Measurements from ENCODE around the gene PPM1E.
"Not testable (repeated sequence)": the region's sequence is repeated elsewhere in the genome, so short reads cannot be mapped to it uniquely, and the experiment has no call there.

The PPM1E gene

DNA sequence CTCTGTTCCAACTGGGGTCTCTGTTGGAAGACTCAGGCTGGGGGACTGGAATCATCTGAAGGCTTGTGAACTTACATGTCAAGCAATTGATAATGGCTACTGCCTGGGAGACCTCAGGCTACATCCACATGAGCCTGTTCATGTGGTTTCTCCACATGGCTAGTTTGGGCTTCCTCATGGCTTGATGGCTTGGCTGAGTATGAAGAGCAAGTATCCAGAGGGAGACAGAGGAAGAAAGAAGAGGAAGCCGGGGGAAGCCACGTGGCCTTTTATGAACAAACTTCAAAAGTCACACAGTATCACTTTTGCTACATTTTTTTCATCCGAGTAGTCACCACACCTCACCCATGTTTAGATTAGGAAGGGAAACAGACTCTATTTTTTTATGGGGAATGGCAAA is 192.2 kb downstream of the PPM1E start:
- DNase-seq (ENCODE audit: low read depth), result no peak

DNA sequence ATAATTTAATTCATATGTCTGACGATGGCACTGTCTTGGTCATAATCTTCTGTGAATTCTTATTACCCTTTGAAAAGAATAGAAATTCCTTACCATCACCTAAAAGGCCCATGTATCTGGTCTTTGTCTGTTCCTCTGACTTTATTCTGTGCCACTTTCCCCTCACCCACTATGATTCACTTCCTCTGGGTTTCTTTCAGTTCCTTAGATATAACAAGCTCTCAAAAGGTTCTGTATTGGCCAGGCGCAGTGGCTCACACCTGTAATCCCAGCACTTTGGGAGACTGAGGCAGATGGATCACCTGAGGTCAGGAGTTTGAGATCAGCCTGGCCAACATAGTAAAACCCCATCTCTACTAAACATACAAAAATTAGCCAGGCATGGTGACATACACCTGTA is 198.7 kb downstream of the PPM1E start:
- not testable (repeated sequence) for DNase-seq (ENCODE audit: low read depth)

DNA sequence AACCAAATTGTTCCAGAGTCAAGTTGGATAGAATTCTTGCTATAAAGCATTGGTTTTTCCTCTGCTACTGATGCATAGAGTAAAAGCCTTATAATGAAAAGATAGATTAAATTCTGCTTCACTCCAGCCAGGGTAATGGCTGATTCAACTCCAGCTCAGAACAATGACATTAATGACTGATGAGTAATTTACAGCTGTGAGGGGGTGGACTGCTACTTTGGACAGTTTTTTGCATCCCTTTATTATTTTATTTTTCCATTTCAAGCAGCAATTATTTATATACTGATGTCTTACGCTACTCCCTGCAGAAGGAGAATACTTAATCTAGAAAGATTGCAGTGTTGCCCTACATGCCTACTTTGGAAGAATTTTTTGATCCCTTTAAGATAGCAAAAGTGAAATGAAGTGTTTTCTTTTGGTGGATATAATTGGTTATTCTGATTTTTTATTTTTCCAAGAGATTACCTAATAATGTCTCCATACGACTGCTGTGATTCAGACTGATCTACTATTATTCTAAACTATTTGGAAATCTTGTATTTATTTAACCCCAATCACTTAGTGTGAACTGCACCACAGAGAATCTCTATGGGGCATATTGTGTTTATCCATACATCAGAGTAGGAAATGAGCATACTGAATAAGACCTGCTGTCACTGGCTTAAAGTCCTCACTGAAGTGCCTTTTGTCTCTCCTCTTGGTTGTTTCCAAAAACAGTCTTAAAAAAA is 201.5 kb downstream of the PPM1E start:
- DNase-seq (ENCODE audit: low read depth), result no peak

DNA sequence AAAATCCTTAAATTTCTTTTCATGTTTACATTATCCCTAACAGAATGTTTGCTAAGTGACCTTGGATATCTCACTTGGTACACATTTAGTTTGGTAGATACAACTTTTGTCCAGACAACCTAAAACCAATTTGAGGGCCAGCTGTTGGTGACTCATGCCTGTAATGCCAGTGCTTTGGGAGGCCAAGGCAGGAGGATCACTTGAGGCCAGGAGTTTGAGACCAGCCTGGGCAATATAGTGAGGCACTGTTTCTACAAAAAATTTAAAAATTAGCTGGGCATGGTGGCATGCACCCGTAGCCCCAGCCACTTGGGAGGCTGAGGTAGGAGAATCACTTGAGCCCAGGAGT is 202.0 kb downstream of the PPM1E start:
- not testable (repeated sequence) for DNase-seq (ENCODE audit: low read depth)

DNA sequence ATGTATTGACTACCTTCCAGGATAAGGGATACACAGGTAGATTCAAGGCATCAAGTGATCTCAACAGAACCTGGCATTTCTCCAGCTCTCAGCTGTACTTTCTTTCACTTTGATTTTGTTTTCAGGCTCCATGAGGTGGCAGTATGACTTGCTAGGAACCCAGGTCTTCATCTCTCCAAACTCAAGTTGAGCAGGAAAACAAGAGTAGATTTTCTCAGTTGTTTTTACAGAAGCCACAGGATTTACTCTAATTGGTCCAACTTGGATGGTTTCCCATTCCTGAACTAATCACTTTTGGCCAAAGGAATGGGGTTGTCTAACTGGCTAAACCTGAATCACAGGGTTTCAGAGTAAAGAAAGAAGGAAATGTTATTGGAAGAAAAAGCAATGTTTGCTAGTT is 204.4 kb downstream of the PPM1E start:
- DNase-seq (ENCODE audit: low read depth), result peak; percentile 26

- no peak for DNase-seq (ENCODE audit: low read depth)
Measured at GRCh38 chr17:58965221-58965620, 209.6 kb downstream of the PPM1E start.

- no peak for DNase-seq (ENCODE audit: low read depth)
Measured at GRCh38 chr17:58966208-58966607, 210.6 kb downstream of the PPM1E start.

GRCh38 chr17:58968426-58969061 is 212.9 kb downstream of the PPM1E start:
- no peak for DNase-seq (ENCODE audit: low read depth)

DNA sequence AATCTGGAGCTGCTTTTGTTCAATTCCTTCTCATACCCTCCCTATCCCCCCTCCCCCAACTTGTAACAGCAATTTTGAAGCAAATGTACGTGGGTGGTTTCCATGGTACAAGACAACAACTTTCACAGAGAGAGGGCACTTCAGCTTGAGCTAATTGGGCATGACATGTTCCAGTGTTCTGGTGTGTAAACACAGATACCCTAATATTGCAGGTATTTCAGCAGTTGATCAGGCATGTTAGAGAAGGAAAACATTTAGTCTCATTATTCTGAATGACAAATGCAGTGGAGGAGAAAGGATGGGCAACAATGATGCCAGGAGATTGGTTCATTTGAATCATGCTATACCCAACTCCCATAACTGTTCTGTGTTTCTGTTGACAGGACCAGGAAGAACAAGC is 213.5 kb downstream of the PPM1E start:
- DNase-seq (ENCODE audit: low read depth), result no peak

- no peak for DNase-seq (ENCODE audit: low read depth)
Measured at GRCh38 chr17:58969612-58970011, 214.0 kb downstream of the PPM1E start.

DNA sequence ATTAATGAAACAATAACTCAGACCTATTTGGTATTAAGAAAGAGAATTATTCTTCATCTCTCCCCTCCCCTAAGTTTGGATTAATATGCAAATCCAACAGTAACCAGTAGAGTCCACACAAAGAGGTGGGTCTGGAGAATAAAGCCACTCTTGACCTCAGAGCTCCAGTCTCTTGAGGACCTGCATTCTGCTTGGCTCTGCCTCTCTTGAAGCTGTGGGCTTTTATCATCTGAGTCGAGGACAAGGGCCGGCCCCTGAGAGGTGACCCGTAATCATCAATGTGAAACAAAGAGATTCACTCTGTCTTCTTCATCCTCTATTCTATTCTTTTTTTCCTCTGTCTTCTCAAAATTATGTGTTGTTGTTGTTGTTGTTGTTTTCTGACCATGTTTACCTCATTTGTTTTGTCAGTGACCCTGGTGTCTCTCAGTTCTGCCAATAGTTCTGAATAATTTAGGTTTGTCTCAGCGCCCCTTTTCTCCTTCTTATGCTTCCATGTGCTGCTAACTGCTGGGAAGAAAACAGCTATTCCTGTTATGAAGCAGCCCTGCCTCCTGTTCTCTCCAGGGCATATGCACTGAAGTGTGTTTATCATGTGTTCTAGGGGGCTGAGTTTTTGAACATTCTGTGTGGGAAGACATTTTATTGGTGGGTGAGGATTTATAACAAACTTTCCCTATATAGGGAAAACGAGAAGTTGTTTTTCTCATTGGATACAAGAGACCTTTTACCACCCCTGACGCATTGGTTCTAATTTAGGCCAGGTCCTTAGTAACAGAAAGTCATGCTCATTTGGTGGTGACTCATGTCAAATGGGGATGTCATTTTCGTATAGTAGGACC is 215.2 kb downstream of the PPM1E start:
- DNase-seq (ENCODE audit: low read depth), result no peak

GRCh38 chr17:58974354-58974753 is 218.7 kb downstream of the PPM1E start:
- DNase-seq (ENCODE audit: low read depth), result no peak

DNA sequence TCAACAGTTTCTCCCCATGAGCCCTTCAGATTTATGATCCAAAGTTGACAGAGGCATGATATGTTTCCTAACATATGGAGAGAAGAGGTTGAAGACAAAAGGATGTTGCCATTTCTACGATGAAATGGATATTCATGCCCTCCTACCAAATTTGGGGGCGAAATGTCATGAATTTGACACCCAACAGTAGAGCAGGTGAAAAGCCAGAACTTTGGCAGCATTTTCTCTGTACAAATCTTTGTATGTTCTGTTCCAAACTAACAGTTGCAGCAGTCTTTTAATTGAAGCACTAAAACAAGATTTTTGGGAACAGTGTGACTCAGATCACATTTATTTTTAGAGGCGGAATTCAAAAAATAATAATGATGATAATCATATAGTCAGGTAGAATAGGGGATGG is 220.9 kb downstream of the PPM1E start:
- DNase-seq (ENCODE audit: low read depth), result no peak

GRCh38 chr17:58980706-58981481 is 225.2 kb downstream of the PPM1E start:
- DNase-seq (ENCODE audit: low read depth), result no peak

- no peak for DNase-seq (ENCODE audit: low read depth)
Measured at GRCh38 chr17:58982626-58983025, 227.0 kb downstream of the PPM1E start.

DNA sequence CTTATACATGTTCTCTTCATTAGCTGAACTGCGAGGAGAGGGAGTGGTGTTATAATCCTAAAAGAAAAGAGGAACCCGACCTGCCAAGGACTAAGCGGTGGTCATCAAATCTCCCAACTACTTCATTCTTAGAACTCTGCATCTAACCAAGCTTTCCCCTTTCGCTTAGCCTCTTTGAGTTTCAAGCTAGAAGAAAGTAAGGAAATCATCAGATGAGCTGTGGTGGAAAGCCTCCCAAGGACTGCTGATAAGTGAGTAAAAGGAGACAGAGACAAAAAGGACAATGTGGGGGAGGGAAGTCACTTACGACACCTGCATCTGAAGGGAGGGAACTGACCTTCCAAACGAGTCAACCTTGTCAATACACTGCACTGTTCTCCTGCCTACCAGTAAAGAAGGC is 229.7 kb downstream of the PPM1E start:
- DNase-seq (ENCODE audit: low read depth), result no peak

DNA sequence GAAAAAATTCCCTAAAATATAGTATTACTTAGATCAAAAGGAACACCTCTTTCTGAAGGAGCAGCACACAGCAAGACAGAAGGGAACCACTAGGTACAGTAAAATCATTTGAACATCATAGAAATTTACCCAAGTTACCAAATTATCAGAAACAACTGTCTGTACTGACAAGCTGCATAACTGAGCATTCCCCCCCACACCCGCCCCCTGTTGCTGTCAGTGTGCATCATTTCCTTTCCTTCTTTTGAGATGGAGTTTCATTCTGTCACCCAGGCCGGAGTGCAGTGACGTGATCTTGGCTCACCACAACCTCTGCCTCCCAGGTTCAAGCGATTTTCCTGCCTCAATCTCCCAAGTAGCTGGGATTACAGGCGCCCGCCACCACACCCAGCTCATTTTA is 230.3 kb downstream of the PPM1E start:
- DNase-seq (ENCODE audit: low read depth), result no peak

DNA sequence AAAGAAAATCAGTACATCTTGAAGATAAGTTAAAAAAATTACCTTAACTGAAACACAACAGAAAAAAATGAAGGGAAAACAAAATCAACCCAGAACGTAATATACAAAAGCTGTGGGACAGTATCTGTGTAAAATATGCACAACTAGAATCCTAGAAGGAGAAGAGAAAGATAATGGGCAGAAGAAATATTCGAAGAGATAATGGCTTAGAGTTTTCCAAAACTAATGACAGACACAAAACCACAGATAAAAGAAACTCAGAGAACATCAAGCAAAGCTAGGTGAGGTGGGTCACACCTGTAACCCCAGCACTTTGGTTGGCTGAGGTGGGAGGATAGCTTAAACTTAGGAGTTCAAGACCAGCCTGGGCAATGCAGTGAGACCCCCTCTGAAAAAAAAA is 234.0 kb downstream of the PPM1E start:
- no peak for DNase-seq (ENCODE audit: low read depth)

DNA sequence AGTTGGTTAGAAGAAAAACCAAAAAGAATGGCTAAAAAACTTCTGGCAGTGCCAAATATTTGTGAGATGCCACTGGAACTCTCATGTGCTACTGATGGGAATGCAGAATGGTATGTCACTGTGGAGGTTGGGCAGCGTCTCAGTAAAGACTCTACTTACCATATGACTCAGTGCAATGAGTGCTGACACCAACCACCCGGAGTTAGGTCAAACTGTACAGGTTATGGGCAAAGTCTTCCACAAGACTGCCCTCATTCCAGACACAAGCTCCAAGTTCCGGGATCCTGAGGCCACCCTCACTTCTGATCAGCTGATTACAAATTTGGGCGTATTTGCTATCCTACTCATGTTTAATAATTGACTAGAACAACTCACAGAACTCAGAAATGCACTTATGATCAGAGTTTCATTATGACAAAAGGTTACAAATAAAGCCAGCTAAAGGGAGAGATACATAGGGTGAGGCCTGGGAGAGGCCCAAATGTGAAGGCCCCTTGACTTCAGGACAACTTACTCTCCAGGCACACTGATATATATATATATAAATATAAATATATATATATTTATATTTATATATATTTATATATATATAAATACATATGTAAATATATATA is 236.2 kb downstream of the PPM1E start:
- no peak for DNase-seq (ENCODE audit: low read depth)

DNA sequence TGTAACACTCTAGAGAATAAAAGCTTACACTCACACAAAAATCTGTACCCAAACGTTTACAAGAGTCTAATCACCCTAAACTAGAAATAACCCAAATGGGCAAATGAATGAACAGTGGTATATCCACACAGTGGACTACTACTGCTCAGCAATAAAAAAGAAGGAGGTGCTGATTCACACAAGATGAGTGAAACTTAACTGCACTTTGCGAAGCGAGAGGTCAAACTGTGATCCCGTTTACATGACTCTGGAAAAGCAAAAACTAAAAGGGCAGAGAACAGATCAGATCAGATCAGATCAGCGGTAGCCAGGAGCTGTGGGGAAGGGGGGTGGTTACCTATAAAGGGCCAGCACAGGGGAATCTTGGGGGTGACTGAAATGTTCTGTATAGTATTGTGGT is 237.7 kb downstream of the PPM1E start:
- DNase-seq (ENCODE audit: low read depth), result no peak

GRCh38 chr17:58995247-58995940 is 239.7 kb downstream of the PPM1E start:
- no peak for DNase-seq (ENCODE audit: low read depth)
